Hepatocyte (in vitro differentiated cells): Measurements from ENCODE around the gene TRIM3.

Experiments used
- CTCF ChIP-seq: fragments of 200-600 bp; sonication (generic); IDR thresholded peaks from 2 replicates; pipeline ENCODE4 v1.5.1; 2016; ENCODE audit warnings: antibody characterized with exemption, mild to moderate bottlenecking; ENCODE audit not compliant: poor library complexity
- EZH2phosphoT487 ChIP-seq: fragments of 200-600 bp; sonication (generic); IDR thresholded peaks from one replicate; pipeline ENCODE4 v1.6.1; 2018; ENCODE audit warnings: antibody characterized with exemption, mild to moderate bottlenecking, low read depth, moderate library complexity; ENCODE audit not compliant: unreplicated experiment, severe bottlenecking

DNA sequence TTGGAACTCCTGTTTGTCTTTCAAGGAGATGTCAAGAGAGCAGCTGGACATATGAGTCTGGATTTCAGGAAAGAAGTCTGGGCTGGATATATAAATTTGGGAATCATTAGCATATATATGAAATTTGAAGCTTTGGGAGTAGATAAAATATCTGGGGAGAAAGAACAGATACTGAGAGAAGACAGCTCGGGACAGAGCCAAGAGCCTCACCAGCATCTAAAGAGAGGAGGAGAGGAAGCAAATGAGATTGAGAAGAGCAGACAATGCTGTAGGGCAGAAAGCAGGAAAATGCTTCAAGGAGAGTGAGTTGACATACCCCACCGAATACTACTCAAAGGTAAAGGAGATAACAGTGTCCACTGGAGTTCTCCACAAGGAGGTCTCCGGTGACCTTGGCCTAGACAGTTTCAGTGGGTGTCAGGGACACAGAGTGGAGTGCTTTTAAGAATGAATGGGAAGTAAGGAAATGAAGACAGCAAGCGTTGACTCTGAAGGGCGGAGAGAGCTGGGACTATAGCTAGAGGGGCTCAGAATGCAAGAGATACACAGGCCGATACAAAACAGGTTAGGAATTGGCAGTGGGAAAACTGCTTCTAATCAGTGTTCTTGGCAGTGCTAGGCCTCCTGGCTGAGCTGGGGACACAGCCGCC lies 55.7 kb downstream of the TRIM3 start:
- TF ChIP-seq CTCF (no peak), EZH2phosphoT487 (no peak)
